Activated naive CD4-positive, alpha-beta T cell treated with Interleukin-2 at 50 U/mL for 16 hours (primary cell): Measurements from ENCODE around the gene CEP112.
"Not testable (repeated sequence)": the region's sequence is repeated elsewhere in the genome, so short reads cannot be mapped to it uniquely, and the experiment has no call there.

Experiments used
- DNase-seq: peaks from one replicate; pipeline ENCODE4 v3.0.0-alpha.2; 2020

The CEP112 gene

DNA sequence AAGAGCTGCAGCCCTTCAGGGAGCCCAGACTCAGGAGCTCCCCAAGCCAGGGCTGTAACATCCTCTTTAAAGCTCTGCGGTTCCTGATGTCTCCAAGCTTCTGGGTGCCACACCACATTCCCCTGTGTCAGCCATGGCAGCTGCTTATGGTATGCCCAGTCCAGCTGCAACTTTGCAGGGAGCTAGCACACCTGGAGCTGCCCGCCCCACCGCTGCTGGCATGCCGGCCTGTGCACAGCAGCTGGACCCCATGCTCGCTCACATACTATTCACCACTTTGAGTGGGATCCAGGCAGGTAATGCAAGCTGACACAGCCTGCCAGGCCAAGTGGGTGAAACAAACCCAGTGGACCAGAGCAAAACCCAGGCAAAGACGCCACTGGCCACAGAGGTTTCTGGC lies 324.9 kb downstream of the CEP112 start:
- no peak for DNase-seq

DNA sequence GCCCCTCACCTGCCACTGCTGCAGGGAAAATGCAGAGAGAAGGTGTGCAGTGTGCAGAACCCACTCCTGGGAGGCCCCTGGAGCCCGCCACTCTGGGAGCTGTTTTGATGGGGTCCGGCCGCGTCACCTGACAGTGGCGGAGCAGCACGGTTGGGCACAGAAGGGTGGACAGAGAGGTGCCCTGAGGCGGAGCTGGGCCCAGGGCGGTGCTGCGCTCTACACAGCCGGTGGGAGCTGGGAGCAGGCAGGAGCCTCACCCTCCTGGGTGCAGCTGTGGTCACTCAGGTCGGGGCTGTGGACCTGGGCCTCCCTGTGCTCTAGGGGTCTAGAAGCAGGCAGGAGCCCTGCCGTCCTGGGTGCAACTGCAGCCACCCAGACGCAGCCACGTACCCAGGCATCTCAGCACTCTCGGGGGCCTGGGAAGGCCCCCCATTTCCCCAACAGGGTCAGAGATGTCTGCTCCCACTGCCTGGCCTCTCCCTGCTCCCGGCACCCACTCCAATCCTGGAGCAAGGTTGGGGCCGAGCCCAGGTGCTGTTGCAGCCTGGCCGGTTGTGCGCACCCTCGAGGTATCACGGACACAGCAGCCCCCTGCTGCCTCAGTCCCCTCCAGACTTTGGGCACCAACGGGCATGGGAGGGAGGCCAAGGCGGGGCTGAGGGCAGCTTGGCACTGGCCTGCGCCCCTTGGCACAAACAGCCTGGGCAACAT lies 326.1 kb downstream of the CEP112 start:
- DNase-seq, result no peak

DNA sequence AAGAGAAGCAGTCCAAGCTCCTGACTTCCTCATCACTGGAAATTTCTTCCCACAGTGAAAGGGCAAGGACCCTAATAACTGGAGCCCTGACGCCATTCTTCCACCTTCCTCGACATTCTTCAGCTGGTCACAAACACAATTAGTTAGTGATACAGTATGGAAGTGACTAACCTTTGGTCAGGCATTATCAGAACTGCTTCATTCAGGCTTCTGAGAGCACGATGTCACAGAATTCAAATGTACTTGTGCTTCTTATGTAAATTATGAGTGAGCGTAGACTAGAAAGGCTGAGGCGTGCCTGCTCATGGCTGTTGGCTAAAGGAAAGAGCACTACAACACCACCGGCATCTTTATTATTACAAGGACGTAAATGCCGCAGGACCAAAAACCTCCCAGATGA lies 327.5 kb downstream of the CEP112 start:
- DNase-seq, result no peak

DNA sequence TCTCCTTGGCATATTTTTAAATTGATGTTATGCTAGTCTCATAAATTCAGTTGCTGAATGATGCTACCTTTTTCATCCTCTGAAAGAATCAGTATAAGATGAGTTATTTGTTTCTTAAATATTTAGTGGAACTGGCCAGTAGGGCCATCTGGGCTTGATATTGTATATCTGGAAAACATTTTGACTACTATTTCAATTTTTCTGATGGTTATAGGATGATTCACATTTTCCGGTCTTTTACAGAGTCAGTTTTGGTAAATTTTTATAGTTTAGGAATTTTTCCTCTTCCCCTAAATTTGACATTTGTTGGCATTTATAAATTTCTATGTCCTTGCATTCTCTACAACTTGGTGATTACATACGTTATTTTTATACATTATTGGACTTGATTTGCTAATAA lies 334.2 kb downstream of the CEP112 start:
- DNase-seq, result no peak

GRCh38 chr17:65856865-65857264 lies 335.1 kb downstream of the CEP112 start:
- DNase-seq, result no peak

DNA sequence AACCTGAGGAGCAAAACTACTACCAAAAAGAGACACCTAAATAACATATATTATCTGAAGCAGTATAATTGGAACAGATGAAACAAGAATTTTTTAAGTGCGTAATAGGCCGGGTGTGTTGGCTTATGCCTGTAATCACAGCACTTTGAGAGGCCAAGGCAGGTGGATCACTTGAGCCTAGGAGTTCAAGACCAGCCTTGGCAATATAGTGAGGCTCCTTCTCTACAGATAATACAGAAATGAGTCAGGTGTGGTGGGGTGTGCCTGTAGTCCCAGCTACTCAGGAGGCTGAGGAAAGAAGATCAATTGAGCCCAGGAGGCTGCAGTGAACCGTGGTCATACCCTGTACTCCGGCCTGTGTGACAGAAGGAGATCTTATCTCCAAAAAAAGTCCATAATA lies 336.3 kb downstream of the CEP112 start:
- DNase-seq, result no peak

GRCh38 chr17:65855245-65855644 lies 336.7 kb downstream of the CEP112 start:
- DNase-seq, result no peak

DNA sequence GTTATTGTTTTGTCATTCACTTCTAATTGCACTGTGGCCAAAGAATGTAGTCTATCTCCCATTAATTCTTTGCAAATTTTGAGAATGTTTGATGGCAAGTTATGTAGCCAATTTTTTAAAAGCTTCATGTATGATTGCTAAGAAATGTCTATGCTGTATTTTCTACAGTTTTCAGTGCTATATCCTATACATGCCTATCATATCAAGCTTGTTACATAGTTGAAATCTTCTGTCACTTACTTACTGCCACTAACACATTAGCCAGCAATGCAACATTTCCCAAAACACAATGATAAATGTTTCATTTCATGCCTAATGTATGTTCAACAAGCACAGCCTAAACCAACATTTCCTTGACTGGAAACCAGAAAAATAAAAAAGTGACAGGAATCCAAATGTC lies 338.1 kb downstream of the CEP112 start:
- DNase-seq, result no peak

- DNase-seq, result no peak
Measured at GRCh38 chr17:65852911-65853310, 339.0 kb downstream of the CEP112 start.

GRCh38 chr17:65851965-65852736 lies 339.8 kb downstream of the CEP112 start:
- DNase-seq, result no peak

- DNase-seq, result no peak
Measured at GRCh38 chr17:65850486-65850885, 341.4 kb downstream of the CEP112 start.

GRCh38 chr17:65848751-65849150 lies 343.2 kb downstream of the CEP112 start:
- no peak for DNase-seq

DNA sequence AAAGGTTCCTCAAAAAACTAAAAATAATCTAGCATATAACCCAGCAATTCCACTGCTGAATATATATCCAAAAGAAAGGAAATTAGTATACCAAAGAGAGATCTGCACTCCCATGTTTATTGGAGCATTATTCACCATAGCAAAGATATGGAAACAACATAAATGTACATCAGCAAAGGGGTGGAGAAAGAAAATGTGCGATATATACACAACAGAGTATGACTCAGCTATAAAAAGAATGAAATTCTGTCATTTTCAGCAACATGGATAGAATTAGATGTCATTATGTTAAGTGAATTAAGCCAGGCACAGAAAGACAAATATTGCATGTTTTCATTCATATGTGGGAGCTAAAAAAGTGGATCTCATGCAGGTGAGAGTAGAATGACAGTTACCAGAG lies 350.8 kb downstream of the CEP112 start:
- DNase-seq, result no peak

DNA sequence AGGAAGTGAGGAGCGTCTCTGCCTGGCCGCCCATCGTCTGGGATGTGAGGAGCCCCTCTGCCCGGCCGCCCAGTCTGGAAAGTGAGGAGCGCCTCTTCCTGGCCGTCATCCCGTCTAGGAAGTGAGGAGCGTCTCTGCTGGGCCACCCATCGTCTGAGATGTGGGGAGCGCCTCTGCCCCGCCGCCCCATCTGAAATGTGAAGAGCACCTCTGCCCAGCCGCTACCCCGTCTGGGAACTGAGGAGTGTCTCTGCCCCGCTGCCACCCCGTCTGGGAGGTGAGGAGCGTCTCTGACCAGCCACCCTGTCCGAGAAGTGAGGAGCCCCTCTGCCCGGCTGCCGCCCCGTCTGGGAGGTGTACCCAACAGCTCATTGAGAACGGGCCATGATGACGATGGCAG lies 354.7 kb downstream of the CEP112 start:
- not testable (repeated sequence) for DNase-seq

- DNase-seq, result no peak
Measured at GRCh38 chr17:65833214-65833613, 358.7 kb downstream of the CEP112 start.

DNA sequence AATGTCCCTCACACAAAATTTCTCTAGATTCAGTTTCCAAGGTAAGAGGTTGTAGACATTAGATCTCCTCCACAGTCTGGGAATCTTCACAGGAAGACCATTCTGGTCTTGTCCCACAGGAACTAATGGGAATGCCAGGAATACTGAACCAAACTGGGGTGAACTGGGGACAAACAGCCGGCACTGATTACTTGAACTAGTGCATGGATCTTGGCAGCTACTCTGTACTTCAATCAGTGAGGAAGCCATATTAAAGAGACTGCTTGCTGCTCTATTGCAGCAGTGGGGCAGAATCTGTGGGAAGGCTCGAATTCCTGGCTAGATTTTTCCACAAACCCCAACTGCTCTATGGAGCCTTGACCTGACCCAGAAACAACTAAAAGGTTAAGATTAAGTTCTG lies 361.6 kb downstream of the CEP112 start:
- DNase-seq, result no peak

GRCh38 chr17:65826577-65826976 lies 365.4 kb downstream of the CEP112 start:
- DNase-seq, result not testable (repeated sequence)

DNA sequence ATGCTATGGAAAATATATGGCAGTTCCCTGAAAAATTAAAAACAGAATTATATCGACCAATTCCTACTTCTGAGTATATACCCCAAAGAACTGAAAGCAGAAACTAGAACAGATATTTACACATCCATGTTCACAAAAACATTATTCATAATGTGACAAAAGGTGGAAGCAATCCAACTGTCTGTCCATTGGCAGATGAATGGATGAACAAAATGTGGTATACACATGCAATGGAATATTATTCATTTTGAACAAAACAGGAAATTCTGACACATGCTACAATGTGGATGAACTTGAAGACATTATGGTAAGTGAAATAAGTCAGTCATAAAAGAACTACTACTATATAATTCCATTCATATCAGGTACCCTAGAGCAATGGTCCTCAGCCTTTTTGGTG lies 367.0 kb downstream of the CEP112 start:
- DNase-seq, result no peak

GRCh38 chr17:65823713-65824112 lies 368.2 kb downstream of the CEP112 start:
- DNase-seq, result no peak

GRCh38 chr17:65820811-65821210 lies 371.1 kb downstream of the CEP112 start:
- DNase-seq, result no peak

- DNase-seq, result no peak
Measured at GRCh38 chr17:65820306-65820705, 371.6 kb downstream of the CEP112 start.

DNA sequence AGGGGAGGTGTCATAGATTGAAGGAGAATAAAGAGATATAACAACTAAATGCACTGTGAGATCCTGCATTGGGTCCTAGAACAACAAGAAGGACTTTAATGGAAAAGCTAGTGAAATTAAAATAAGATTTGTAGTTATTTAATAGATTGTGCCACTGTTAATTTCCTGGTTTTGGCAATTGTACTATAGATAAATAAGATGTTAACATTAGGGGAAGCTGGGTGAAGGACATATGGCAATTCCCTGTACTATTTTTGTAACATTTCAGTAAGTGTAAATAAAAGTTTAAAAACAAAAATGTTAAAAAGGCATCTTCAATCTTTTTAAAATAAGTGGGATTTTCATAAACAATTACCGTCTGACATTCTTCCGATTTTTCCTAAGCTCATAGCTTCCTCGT lies 372.1 kb downstream of the CEP112 start:
- no peak for DNase-seq

GRCh38 chr17:65817951-65818350 lies 374.0 kb downstream of the CEP112 start:
- no peak for DNase-seq

DNA sequence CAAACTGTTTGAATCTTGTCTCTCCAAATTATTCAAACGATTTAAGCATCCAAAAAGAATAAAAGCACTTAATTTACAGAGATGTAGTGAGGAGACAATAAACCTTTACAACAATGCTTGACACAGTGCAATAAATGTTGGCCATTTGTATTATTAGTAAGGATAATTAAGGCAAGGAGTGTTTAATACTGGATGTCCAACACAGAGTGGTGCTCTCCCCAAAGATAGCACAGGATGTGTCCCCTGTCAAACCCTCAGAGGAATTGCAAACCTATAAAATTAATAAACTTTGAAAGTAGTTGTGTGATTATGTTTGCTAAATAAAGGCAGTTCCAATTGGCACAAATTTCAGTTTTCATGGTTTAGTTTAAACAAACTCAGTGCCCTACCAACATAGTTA lies 377.5 kb downstream of the CEP112 start:
- no peak for DNase-seq

DNA sequence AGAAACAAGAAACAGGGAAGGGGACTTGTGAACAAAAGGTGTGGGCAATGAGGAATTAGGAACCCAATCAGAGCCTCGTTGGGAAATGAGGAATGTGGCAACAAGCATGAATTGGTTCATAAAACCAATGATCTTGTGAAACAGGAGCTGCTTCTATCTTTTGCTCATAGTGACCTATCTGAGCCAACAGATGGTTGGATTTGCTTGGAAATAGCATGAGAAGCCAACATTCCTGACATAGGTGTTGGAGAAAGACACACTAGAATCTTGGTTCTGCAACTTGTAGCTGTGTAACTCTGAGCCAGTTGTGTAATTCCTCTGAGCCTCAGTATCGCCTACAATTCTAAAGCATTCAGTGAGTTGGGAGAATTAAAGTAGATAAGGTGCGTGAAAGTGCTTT lies 378.6 kb downstream of the CEP112 start:
- DNase-seq, result no peak
